Keratinocyte (primary cell): ENCODE data around the gene ZP1.

Experiments used
- EZH2 ChIP-seq: IDR thresholded peaks from one replicate; pipeline ENCODE4 v1.6.1; 2012; ENCODE audit warnings: inconsistent platforms, mild to moderate bottlenecking, low read length, moderate library complexity
- TF ChIP-seq, protein P1 (sequence below), 3 experiments: IDR thresholded peaks in 1 of 3; conservative IDR thresholded peaks in 1 of 3; optimal IDR thresholded peaks in 1 of 3; 2 replicates in 2 of 3; 3 replicates in 1 of 3; pipeline versions ENCODE3 to v1.5.1; 2011; ENCODE audit warnings: low read length in 3 of 3, mild to moderate bottlenecking in 3 of 3, moderate library complexity in 2 of 3, control low read depth in 1 of 3, inconsistent platforms in 1 of 3; ENCODE audit not compliant: insufficient read depth in 2 of 3; ENCODE audit errors: extremely low read depth in 1 of 3

GRCh38 chr11:60879104-60879503 is 11.8 kb downstream of the ZP1 start:
- TF ChIP-seq, protein P1, sequence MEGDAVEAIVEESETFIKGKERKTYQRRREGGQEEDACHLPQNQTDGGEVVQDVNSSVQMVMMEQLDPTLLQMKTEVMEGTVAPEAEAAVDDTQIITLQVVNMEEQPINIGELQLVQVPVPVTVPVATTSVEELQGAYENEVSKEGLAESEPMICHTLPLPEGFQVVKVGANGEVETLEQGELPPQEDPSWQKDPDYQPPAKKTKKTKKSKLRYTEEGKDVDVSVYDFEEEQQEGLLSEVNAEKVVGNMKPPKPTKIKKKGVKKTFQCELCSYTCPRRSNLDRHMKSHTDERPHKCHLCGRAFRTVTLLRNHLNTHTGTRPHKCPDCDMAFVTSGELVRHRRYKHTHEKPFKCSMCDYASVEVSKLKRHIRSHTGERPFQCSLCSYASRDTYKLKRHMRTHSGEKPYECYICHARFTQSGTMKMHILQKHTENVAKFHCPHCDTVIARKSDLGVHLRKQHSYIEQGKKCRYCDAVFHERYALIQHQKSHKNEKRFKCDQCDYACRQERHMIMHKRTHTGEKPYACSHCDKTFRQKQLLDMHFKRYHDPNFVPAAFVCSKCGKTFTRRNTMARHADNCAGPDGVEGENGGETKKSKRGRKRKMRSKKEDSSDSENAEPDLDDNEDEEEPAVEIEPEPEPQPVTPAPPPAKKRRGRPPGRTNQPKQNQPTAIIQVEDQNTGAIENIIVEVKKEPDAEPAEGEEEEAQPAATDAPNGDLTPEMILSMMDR (optimal IDR thresholded peaks at IDR 0.05 in 1 of 3, IDR thresholded peaks at IDR 0.05 in 1 of 3, conservative IDR thresholded peaks at IDR 0.05 in 1 of 3; ENCODE audit: extremely low read depth in 1 of 3, insufficient read depth in 2 of 3, low read length in 3 of 3): no peak
- no peak for TF ChIP-seq EZH2
